Keratinocyte (primary cell): ENCODE results near the gene SCAANT1. TPM values are rescaled to one million over a fixed set of nuclear protein-coding genes. Genes with fewer than 3 reads are reported as not detected.

ENCODE experiments used
- DNase-seq: peaks from one replicate; pipeline ENCODE4 v3.0.0-alpha.2; 2011; ENCODE audit warnings: low read depth, missing footprints, low spot score
- FAIRE-seq: peaks from 2 replicates; lab custom pipeline; 2011; peaks lifted over from hg19 to GRCh38; lab: Jason Lieb, UNC
- H2AFZ ChIP-seq: 2 replicates; pipeline ENCODE4 v1.6.0; 2012; ENCODE audit warnings: low read length, control low read depth, inconsistent platforms; ENCODE audit not compliant: control insufficient read depth
- H3K27ac ChIP-seq: 2 replicates; pipeline ENCODE4 v1.5.1; 2011; ENCODE audit warnings: low read length; ENCODE audit not compliant: control insufficient read depth, insufficient read depth
- H3K27me3 ChIP-seq: 3 replicates; pipeline ENCODE4 v1.6.0; 2011; ENCODE audit warnings: low read length; ENCODE audit not compliant: control insufficient read depth, insufficient read depth; ENCODE audit errors: extremely low read depth
- H3K36me3 ChIP-seq, 2 experiments: 2 replicates in 1 of 2; 3 replicates in 1 of 2; pipeline ENCODE4 v1.5.1; 2011; ENCODE audit warnings: low read length in 2 of 2, mild to moderate bottlenecking in 1 of 2; ENCODE audit not compliant: control insufficient read depth in 2 of 2, insufficient read depth in 2 of 2; ENCODE audit errors: extremely low read depth in 1 of 2
- H3K4me1 ChIP-seq: 3 replicates; pipeline ENCODE4 v1.5.1; 2011; ENCODE audit warnings: low read length; ENCODE audit not compliant: control insufficient read depth, insufficient read depth; ENCODE audit errors: extremely low read depth
- H3K4me2 ChIP-seq: 3 replicates; pipeline ENCODE4 v1.6.0; 2011; ENCODE audit warnings: low read depth, low read length; ENCODE audit not compliant: control insufficient read depth, insufficient read depth; ENCODE audit errors: extremely low read depth
- H3K4me3 ChIP-seq, 3 experiments: fragments of 200-600 bp in 1 of 3; sonication (generic) in 1 of 3; 2 replicates in 2 of 3; 3 replicates in 1 of 3; pipeline ENCODE4 v1.5.1; 2011 to 2016; ENCODE audit warnings: low read length in 3 of 3, mild to moderate bottlenecking in 3 of 3, control low read depth in 2 of 3, inconsistent platforms in 1 of 3, low read depth in 1 of 3, mixed read lengths in 1 of 3, mixed run types in 1 of 3, moderate library complexity in 1 of 3; ENCODE audit not compliant: control insufficient read depth in 2 of 3, insufficient read depth in 2 of 3; ENCODE audit errors: extremely low read depth in 1 of 3
- H3K79me2 ChIP-seq: 2 replicates; pipeline ENCODE4 v1.6.0; 2012; ENCODE audit warnings: low read length; ENCODE audit not compliant: control insufficient read depth, insufficient read depth
- H3K9ac ChIP-seq: 3 replicates; pipeline ENCODE4 v1.6.0; 2011; ENCODE audit warnings: low read length; ENCODE audit not compliant: control insufficient read depth, insufficient read depth; ENCODE audit errors: extremely low read depth
- H3K9me1 ChIP-seq: 3 replicates; pipeline ENCODE4 v1.6.0; 2011; ENCODE audit warnings: low read length; ENCODE audit not compliant: control insufficient read depth, insufficient read depth; ENCODE audit errors: extremely low read depth
- H3K9me3 ChIP-seq: 2 replicates; pipeline ENCODE4 v1.5.1; 2012; ENCODE audit warnings: low read depth, low read length; ENCODE audit not compliant: control insufficient read depth
- H4K20me1 ChIP-seq: 3 replicates; pipeline ENCODE4 v1.6.0; 2011; ENCODE audit warnings: low read length; ENCODE audit not compliant: control insufficient read depth, insufficient read depth; ENCODE audit errors: extremely low read depth
- EZH2 ChIP-seq: IDR thresholded peaks from one replicate; pipeline ENCODE4 v1.6.1; 2012; ENCODE audit warnings: inconsistent platforms, mild to moderate bottlenecking, low read length, moderate library complexity
- dilution Hi-C: fragments of 300-500 bp; cut with MboI; formaldehyde crosslinking; loops from one replicate; pipeline ENCODE4 v1.7.0; 2020; ENCODE audit warnings: low sequenced_read_pairs; ENCODE audit not compliant: extremely low pct_ligation_motif_present
- polyA plus RNA-seq, 5 experiments: library from polyadenylated mRNA; depleted of rRNA in 3 of 5; stranded (reverse) in 3 of 5; stranded (forward) in 1 of 5; unstranded in 1 of 5; fragments of >200 nt; gene quantifications; 1 replicate in 1 of 5; 2 replicates in 3 of 5; 3 replicates in 1 of 5; pipeline versions ENCODE4 v1.2.1 to v1.2.3, GENCODE V29; 2011 to 2012; ENCODE audit warnings: missing spikeins in 2 of 5, low read depth in 1 of 5, low replicate concordance in 1 of 5
- TF ChIP-seq, protein P1 (sequence below), 3 experiments: IDR thresholded peaks in 1 of 3; conservative IDR thresholded peaks in 1 of 3; optimal IDR thresholded peaks in 1 of 3; 2 replicates in 2 of 3; 3 replicates in 1 of 3; pipeline versions ENCODE3 to v1.5.1; 2011; ENCODE audit warnings: low read length in 3 of 3, mild to moderate bottlenecking in 3 of 3, moderate library complexity in 2 of 3, control low read depth in 1 of 3, inconsistent platforms in 1 of 3; ENCODE audit not compliant: insufficient read depth in 2 of 3; ENCODE audit errors: extremely low read depth in 1 of 3

Gene SCAANT1
- polyA plus RNA-seq, 1 donor (not counting 4 experiments of a cell fraction or from before 2014, with no cell fraction given): not detected

GRCh38 chr3:63870615-63871005, 41.6 kb downstream of the SCAANT1 start:
- no peaks in the 10 kb centered on the region for H3K9me1 ChIP-seq
- no peak for TF ChIP-seq EZH2
- TF ChIP-seq, protein P1, sequence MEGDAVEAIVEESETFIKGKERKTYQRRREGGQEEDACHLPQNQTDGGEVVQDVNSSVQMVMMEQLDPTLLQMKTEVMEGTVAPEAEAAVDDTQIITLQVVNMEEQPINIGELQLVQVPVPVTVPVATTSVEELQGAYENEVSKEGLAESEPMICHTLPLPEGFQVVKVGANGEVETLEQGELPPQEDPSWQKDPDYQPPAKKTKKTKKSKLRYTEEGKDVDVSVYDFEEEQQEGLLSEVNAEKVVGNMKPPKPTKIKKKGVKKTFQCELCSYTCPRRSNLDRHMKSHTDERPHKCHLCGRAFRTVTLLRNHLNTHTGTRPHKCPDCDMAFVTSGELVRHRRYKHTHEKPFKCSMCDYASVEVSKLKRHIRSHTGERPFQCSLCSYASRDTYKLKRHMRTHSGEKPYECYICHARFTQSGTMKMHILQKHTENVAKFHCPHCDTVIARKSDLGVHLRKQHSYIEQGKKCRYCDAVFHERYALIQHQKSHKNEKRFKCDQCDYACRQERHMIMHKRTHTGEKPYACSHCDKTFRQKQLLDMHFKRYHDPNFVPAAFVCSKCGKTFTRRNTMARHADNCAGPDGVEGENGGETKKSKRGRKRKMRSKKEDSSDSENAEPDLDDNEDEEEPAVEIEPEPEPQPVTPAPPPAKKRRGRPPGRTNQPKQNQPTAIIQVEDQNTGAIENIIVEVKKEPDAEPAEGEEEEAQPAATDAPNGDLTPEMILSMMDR (optimal IDR thresholded peaks at IDR 0.05 in 1 of 3, IDR thresholded peaks at IDR 0.05 in 1 of 3, conservative IDR thresholded peaks at IDR 0.05 in 1 of 3; ENCODE audit: extremely low read depth in 1 of 3, insufficient read depth in 2 of 3, low read length in 3 of 3): no peak
- FAIRE-seq (no peak), DNase-seq (no peak)
- H3K27me3 ChIP-seq: no peaks in the 10 kb centered on the region
- no peak overlapping the region for H2AFZ ChIP-seq
- no peaks in the 10 kb centered on the region for H4K20me1 ChIP-seq
- H3K4me3 ChIP-seq: no peak overlapping the region
- H3K9me3 ChIP-seq: no peaks in the 10 kb centered on the region
- H3K36me3 ChIP-seq: no peaks in the 10 kb centered on the region
- H3K4me1 ChIP-seq: peaks cover 19% of the 10 kb centered on the region
- no peak overlapping the region for H3K27ac ChIP-seq
- H3K4me2 ChIP-seq: no peak overlapping the region
- peaks cover 77% of the 10 kb centered on the region for H3K79me2 ChIP-seq
- dilution Hi-C loops: no loop called here
- H3K9ac ChIP-seq: no peak overlapping the region

- FAIRE-seq: no peak
- Histone ChIP-seq H3K36me3 (no peaks in the 10 kb centered on the region), H3K9ac (no peak overlapping the region), H2AFZ (no peak overlapping the region), H3K27me3 (no peaks in the 10 kb centered on the region), H3K79me2 (peaks cover 75% of the 10 kb centered on the region), H3K4me1 (peaks cover 21% of the 10 kb centered on the region), H3K9me1 (no peaks in the 10 kb centered on the region), H3K4me2 (no peak overlapping the region), H4K20me1 (no peaks in the 10 kb centered on the region), H3K9me3 (no peaks in the 10 kb centered on the region), H3K4me3 (no peak overlapping the region), H3K27ac (no peak overlapping the region)
- DNase-seq: no peak
- dilution Hi-C loops: no loop called here
- TF ChIP-seq EZH2: no peak
- TF ChIP-seq, protein P1 (optimal IDR thresholded peaks at IDR 0.05 in 1 of 3, IDR thresholded peaks at IDR 0.05 in 1 of 3, conservative IDR thresholded peaks at IDR 0.05 in 1 of 3; ENCODE audit: extremely low read depth in 1 of 3, insufficient read depth in 2 of 3, low read length in 3 of 3): no peak
Measured at GRCh38 chr3:63869940-63870614, 42.1 kb downstream of the SCAANT1 start.
